ENCODE measurements around the gene CCDC178.

- TF ChIP-seq SMC3 (conservative IDR thresholded peaks at IDR 0.05; ENCODE audit: poor library complexity) (no peak), CTCF (IDR thresholded peaks at IDR 0.05; ENCODE audit: poor library complexity, severe bottlenecking) (no peak), POLR2AphosphoS5 (IDR thresholded peaks at IDR 0.05) (peak; percentile 92), TAF1 (IDR thresholded peaks at IDR 0.05; ENCODE audit: low read depth) (no peak), EP300 (conservative IDR thresholded peaks at IDR 0.05; ENCODE audit: poor library complexity, severe bottlenecking) (peak; percentile 99), EZH2 (IDR thresholded peaks at IDR 0.05; ENCODE audit: borderline replicate concordance, insufficient read depth, low read length, poor library complexity, severe bottlenecking) (no peak)
These were observed 170.2 kb downstream of the CCDC178 start for GRCh38 chr18:33270297-33270696.
